Stomach (tissue), 9 donors: ENCODE results near the gene ZNF423. TPM values are rescaled to one million over a fixed set of nuclear protein-coding genes. Genes with fewer than 3 reads are reported as not detected.
A peak's percentile ranks its signal among the peaks of the same experiment; 100 is the strongest.

Experiments
- DNase-seq, 2 donors: peaks; one replicate each; pipeline versions ENCODE4 v3.0.0 to v3.0.0-alpha.2; 2013 to 2019
- H3K27ac ChIP-seq, 5 donors: fragments of 200-600 bp in 4 of 5; sonication (generic) in 4 of 5; one replicate each; pipeline ENCODE4 v1.5.1; 2013 to 2019; ENCODE audit warnings: mild to moderate bottlenecking in 1 of 5, moderate library complexity in 1 of 5
- H3K27me3 ChIP-seq, 3 donors: fragments of 200-600 bp; sonication (generic); one replicate each; pipeline ENCODE4 v1.5.1; 2017 to 2019; ENCODE audit warnings: mixed run types in 1 of 3
- H3K36me3 ChIP-seq, 4 donors: fragments of 200-600 bp; sonication (generic); 1 replicate in 3 of 4; 2 replicates in 1 of 4; pipeline ENCODE4 v1.5.1; 2016 to 2019
- H3K4me1 ChIP-seq, 4 donors: fragments of 200-600 bp; sonication (generic); one replicate each; pipeline ENCODE4 v1.5.1; 2016 to 2019
- H3K4me3 ChIP-seq, 4 donors: fragments of 200-600 bp; sonication (generic) in 3 of 4; one replicate each; pipeline ENCODE4 v1.5.1; 2016 to 2019; ENCODE audit warnings: mild to moderate bottlenecking in 1 of 4
- H3K9me3 ChIP-seq, 4 donors: fragments of 200-600 bp; sonication (generic); one replicate each; pipeline ENCODE4 v1.5.1; 2016 to 2019
- EP300 ChIP-seq: sonication (generic); formaldehyde crosslinking; IDR thresholded peaks from one replicate; pipeline ENCODE4 v1.6.1; 2017; ENCODE audit warnings: antibody characterized with exemption
- POLR2A ChIP-seq, 4 donors: fragments of 450-650 bp; IDR thresholded peaks; one replicate each; pipeline ENCODE4 v1.6.1; 2016; ENCODE audit warnings: antibody characterized with exemption in 4 of 4, control low read depth in 2 of 4, mild to moderate bottlenecking in 1 of 4, moderate library complexity in 1 of 4
- POLR2AphosphoS5 ChIP-seq, 3 donors: sonication (generic); formaldehyde crosslinking; IDR thresholded peaks; one replicate each; pipeline ENCODE4 v1.6.1; 2016; ENCODE audit warnings: antibody characterized with exemption in 3 of 3
- WGBS, 5 donors: extraction: QIAGEN DNeasy Blood & Tissue Kit in 3 of 5; methylation state at CpG; one replicate each; pipeline versions ENCODE4 v1.1.5 to v1.1.7; 2013 to 2018; 5-methylcytosine and 5-hydroxymethylcytosine counted together
- intact Hi-C: fragments of 100-400 bp; cut with DNase I; formaldehyde crosslinking; loops from one replicate; pipeline ENCODE4 v1.15.1; 2023; ENCODE audit warnings: low total_unique reads
- polyA plus RNA-seq, 3 donors: library from polyadenylated mRNA; stranded (reverse); fragments of 200-250 nt; gene quantifications; one replicate each; pipeline ENCODE4 v1.2.3, GENCODE V29; 2013
- total RNA-seq, 5 donors: library from RNA; depleted of rRNA; stranded (reverse); fragments of >200 nt; gene quantifications; one replicate each; pipeline versions ENCODE4 v1.1.0 to v1.2.3, GENCODE V29; 2014 to 2016
- TF ChIP-seq, protein P1 (sequence below), 7 experiments: fragments of 450-650 bp in 4 of 7; fragments of 200-600 bp in 3 of 7; sonication (generic) in 3 of 7; IDR thresholded peaks; one replicate each; pipeline ENCODE4 v1.5.1; 2016 to 2019; ENCODE audit warnings: antibody characterized with exemption in 7 of 7, control low read depth in 2 of 7, mild to moderate bottlenecking in 1 of 7
- donor health status: healthy with polysubstance abuse.
- donor health status: Bipolar disorder and iron deficiency.
- donor health status: healthy.

The ZNF423 gene
- total and polyA plus RNA-seq, 8 donors, result 0.29 to 3.5 (median 1.0) TPM

DNA sequence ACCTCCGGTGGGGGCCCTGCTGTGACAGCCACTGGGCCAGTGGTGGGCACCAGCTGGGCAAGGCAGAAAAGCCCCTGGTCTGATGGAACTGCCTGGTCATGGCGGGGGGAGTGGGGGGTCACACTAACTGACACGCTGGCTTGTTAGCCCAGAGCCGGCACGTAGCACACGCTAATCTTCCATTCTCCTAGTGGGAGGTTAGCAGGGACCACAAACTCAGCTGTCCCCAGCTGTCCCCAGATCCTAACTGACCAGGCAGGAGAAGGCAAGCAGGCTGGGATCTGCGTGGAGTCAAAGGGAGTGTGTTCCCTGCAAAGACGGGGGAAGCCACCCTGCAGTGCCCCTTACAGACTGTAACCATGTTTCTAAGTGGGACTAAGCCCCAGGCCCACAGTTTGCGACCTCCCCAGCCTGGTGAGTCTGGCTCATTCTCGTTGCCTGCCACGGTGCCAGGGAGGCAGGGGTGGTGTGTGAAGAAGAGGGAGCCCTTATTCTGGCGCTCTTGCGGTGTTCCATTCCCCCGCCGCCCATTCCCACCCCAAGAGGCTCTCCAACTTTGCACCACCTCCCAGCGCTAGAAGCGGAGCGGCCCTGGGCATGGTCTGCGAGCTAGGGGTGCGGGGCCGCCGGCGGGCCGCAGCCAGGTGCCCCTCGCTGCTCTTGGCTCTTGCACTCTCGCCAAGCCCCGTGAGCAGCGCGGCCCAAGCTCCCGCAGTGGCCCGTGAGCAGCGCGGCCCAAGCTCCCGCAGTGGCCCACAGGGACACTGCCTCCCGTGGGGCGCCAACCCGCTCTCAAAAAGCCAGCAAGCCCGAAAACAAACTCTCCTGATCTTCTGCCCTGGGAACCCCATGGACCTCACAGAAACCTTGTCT, 12.1 kb upstream of the ZNF423 start:
- Histone ChIP-seq H3K4me1 (no peaks in the 10 kb centered on the region), H3K27ac (no peak overlapping the region), H3K36me3 (no peaks in the 10 kb centered on the region), H3K9me3 (no peaks in the 10 kb centered on the region), H3K27me3 (peaks cover 0 to 12% (median 0%) of the 10 kb centered on the region in 3 donors), H3K4me3 (no peak overlapping the region)
- DNase-seq, result no peak
- 79 to 85% (median 83%) methylated on average over 36 to 38 of the region's 38 CpGs for WGBS, 5 donors
- intact Hi-C loops, result no loop called here
- TF ChIP-seq POLR2AphosphoS5 (IDR thresholded peaks at IDR 0.05) (no peak), EP300 (no peak), POLR2A (IDR thresholded peaks at IDR 0.05) (no peak)
- TF ChIP-seq, protein P1, sequence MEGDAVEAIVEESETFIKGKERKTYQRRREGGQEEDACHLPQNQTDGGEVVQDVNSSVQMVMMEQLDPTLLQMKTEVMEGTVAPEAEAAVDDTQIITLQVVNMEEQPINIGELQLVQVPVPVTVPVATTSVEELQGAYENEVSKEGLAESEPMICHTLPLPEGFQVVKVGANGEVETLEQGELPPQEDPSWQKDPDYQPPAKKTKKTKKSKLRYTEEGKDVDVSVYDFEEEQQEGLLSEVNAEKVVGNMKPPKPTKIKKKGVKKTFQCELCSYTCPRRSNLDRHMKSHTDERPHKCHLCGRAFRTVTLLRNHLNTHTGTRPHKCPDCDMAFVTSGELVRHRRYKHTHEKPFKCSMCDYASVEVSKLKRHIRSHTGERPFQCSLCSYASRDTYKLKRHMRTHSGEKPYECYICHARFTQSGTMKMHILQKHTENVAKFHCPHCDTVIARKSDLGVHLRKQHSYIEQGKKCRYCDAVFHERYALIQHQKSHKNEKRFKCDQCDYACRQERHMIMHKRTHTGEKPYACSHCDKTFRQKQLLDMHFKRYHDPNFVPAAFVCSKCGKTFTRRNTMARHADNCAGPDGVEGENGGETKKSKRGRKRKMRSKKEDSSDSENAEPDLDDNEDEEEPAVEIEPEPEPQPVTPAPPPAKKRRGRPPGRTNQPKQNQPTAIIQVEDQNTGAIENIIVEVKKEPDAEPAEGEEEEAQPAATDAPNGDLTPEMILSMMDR (IDR thresholded peaks at IDR 0.05), result no peak

DNA sequence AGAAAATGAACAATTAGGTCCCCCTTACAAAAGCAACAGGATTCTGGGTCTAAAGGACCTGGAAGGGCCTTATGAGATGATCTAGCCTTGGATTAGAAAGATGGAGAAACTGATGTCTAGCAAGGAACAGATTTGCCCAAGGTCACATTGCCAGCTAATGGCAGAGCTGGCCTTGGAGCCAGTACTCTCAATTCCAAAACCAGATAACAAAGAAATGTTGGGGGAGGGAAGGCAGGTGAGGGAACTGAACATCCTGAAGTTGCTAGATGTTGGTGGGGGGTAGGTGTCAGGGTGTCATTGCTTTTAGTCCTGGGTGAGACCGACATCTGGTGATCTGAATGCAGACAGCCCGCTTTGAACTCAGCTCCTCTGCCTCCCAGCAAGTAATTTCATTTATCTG, 11.3 kb upstream of the ZNF423 start:
- H3K27ac ChIP-seq, result no peak overlapping the region
- intact Hi-C loops, result no loop called here
- H3K4me1 ChIP-seq, result no peaks in the 10 kb centered on the region
- peaks cover 0 to 12% (median 0%) of the 10 kb centered on the region in 3 donors for H3K27me3 ChIP-seq
- WGBS, 5 donors, result 88 to 98% (median 95%) methylated on average over 2 of the region's 2 CpGs
- H3K9me3 ChIP-seq, result no peaks in the 10 kb centered on the region
- TF ChIP-seq, protein P1 (IDR thresholded peaks at IDR 0.05), result no peak
- no peak for TF ChIP-seq POLR2A (IDR thresholded peaks at IDR 0.05)
- TF ChIP-seq POLR2AphosphoS5 (IDR thresholded peaks at IDR 0.05), result no peak
- TF ChIP-seq EP300, result no peak
- no peak for DNase-seq
- no peak overlapping the region for H3K4me3 ChIP-seq
- H3K36me3 ChIP-seq, result no peaks in the 10 kb centered on the region

DNA sequence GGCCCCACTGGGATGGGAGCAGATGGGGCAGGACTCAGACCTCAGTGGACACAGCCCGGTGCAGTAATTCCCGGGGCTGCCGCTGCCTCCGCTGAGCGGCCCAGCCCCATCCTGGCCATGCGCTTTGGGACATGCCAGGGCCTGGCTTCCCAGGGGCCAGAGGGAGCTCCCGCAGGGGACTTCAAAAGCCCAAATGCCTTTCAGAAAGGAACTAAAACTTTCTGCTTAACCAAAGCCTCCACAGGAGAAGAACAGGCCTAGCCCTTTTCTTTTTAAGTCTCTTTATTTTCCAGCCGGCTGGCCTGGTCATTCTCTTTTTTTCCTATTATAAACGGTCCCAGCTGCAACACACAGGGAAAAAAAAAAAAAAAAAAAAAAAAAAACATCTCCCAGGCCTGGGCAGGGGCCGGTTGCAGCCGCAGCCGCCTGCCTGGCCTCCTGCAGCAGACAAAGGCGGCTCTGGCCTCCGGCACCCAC, 10.7 kb upstream of the ZNF423 start:
- Histone ChIP-seq H3K27me3 (peaks cover 0 to 12% (median 0%) of the 10 kb centered on the region in 3 donors), H3K4me1 (no peaks in the 10 kb centered on the region), H3K9me3 (no peaks in the 10 kb centered on the region), H3K27ac (peak overlapping the region in 1 of 5 donors; percentile 10), H3K4me3 (no peak overlapping the region), H3K36me3 (no peaks in the 10 kb centered on the region)
- intact Hi-C loops, result no loop called here
- 63 to 84% (median 79%) methylated on average over 12 to 14 of the region's 14 CpGs for WGBS, 5 donors
- TF ChIP-seq, protein P1 (IDR thresholded peaks at IDR 0.05), result no peak
- TF ChIP-seq POLR2A (IDR thresholded peaks at IDR 0.05) (no peak), EP300 (no peak), POLR2AphosphoS5 (IDR thresholded peaks at IDR 0.05) (no peak)
- DNase-seq, result no peak

DNA sequence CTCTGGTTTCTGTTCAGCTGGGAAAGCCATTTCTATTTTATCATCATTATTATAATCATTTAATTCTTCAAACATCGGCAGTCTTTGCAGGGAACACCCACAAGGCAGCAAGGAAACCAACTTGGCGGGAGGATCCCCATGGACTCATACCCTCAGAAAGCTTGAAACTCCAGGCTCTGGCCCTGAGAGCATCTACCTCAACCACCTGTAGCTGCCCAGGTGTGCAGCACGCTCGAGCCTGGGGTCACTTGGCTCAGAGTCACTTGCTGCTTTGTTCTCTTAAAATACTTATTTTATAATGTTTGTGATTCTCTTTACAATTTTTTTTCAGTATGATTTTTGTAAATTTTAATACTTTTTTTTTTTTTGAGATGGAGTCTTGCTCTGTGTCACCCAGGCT, 6.8 kb upstream of the ZNF423 start:
- no peak for DNase-seq
- 58 to 65% (median 61%) methylated on average over 4 of the region's 4 CpGs for WGBS, 5 donors
- TF ChIP-seq POLR2A (IDR thresholded peaks at IDR 0.05) (no peak), EP300 (no peak), POLR2AphosphoS5 (IDR thresholded peaks at IDR 0.05) (no peak)
- TF ChIP-seq, protein P1 (IDR thresholded peaks at IDR 0.05), result no peak
- Histone ChIP-seq H3K4me1 (peaks cover 14 to 19% (median 17%) of the 10 kb centered on the region in 4 donors), H3K4me3 (no peak overlapping the region), H3K9me3 (no peaks in the 10 kb centered on the region), H3K36me3 (no peaks in the 10 kb centered on the region), H3K27me3 (peaks cover 0 to 30% (median 20%) of the 10 kb centered on the region in 3 donors), H3K27ac (no peak overlapping the region)
- intact Hi-C loops, result no loop called here
